Measurements from ENCODE around the gene DISC1. TPM values are rescaled to one million over a fixed set of nuclear protein-coding genes. Genes with fewer than 3 reads are reported as not detected.

The DISC1 gene
- total and polyA plus RNA-seq, 4 experiments from 2014 or later: 1.9 to 18.0 (median 10.0) TPM

DNA sequence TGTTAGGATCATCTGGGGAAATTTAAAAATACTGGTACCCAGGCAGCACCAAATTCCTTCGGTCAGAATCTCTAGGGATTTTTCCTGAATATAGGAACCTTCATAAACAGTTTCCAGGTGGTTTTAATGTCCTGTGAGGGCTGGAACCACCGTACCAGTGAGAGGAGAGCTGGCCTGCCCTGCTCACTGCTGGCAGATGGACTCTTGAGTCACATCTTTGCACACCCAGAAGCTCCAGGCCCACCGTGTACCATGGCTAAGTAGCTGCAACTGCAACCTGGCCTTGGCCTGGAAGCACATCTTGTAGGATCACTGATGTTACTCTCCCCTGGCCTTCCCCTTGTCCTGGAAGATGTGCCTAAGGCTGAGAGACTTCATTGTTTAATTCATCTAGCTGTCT lies 181.5 kb downstream of the DISC1 start:
- Mint-ChIP-seq H3K9me3 (no peaks in the 10 kb centered on the region), H3K4me1 (peaks cover 0 to 3% (median 0%) of the 10 kb centered on the region in 4 donors), H3K4me3 (no peak overlapping the region), H3K27me3 (no peaks in the 10 kb centered on the region), H3K27ac (no peak overlapping the region), H3K36me3 (peaks cover 34 to 43% of the 10 kb centered on the region in 2 donors)
- intact Hi-C loops (cut with micrococcal nuclease): no loop called here
- H3K9me3 ChIP-seq (ENCODE audit: control insufficient read depth in 1 of 2, low read length in 2 of 2): no peaks in the 10 kb centered on the region
- no peak overlapping the region for H3K27ac ChIP-seq (ENCODE audit: low read depth, low read length)
- POLR2A ChIA-PET (ENCODE audit: partially characterized antibody): no interaction called here
- DNase-seq: no peak
- no peaks in the 10 kb centered on the region for H3K27me3 ChIP-seq (ENCODE audit: insufficient read depth, low read length)
- H3K4me1 ChIP-seq (ENCODE audit: insufficient read depth, low read length): no peaks in the 10 kb centered on the region
- CTCF ChIA-PET (ENCODE audit: partially characterized antibody): no interaction called here
- no peaks in the 10 kb centered on the region for H3K36me3 ChIP-seq (ENCODE audit: insufficient read depth, low read length)
- H3K4me3 ChIP-seq (ENCODE audit: low read length in 2 of 2): no peak overlapping the region

- no peak overlapping the region for H3K4me3 ChIP-seq (ENCODE audit: low read length in 2 of 2)
- peaks cover 0 to 3% (median under 1%) of the 10 kb centered on the region in 4 donors for H3K4me1 Mint-ChIP-seq
- H3K4me3 Mint-ChIP-seq: no peak overlapping the region
- H3K27me3 ChIP-seq (ENCODE audit: insufficient read depth, low read length): no peaks in the 10 kb centered on the region
- no peak overlapping the region for H3K27ac Mint-ChIP-seq
- no peak for DNase-seq
- H3K36me3 Mint-ChIP-seq: peaks cover 42 to 49% of the 10 kb centered on the region in 2 donors
- H3K9me3 ChIP-seq (ENCODE audit: control insufficient read depth in 1 of 2, low read length in 2 of 2): no peaks in the 10 kb centered on the region
- intact Hi-C loops (cut with micrococcal nuclease): no loop called here
- no peaks in the 10 kb centered on the region for H3K4me1 ChIP-seq (ENCODE audit: insufficient read depth, low read length)
- no peak overlapping the region for H3K27ac ChIP-seq (ENCODE audit: low read depth, low read length)
- no peaks in the 10 kb centered on the region for H3K36me3 ChIP-seq (ENCODE audit: insufficient read depth, low read length)
- H3K27me3 Mint-ChIP-seq: no peaks in the 10 kb centered on the region
- ChIA-PET CTCF (ENCODE audit: partially characterized antibody) (no interaction called here), POLR2A (ENCODE audit: partially characterized antibody) (no interaction called here)
- H3K9me3 Mint-ChIP-seq: no peaks in the 10 kb centered on the region
Observed at GRCh38 chr1:231808990-231809389, 182.4 kb downstream of the DISC1 start.

DNA sequence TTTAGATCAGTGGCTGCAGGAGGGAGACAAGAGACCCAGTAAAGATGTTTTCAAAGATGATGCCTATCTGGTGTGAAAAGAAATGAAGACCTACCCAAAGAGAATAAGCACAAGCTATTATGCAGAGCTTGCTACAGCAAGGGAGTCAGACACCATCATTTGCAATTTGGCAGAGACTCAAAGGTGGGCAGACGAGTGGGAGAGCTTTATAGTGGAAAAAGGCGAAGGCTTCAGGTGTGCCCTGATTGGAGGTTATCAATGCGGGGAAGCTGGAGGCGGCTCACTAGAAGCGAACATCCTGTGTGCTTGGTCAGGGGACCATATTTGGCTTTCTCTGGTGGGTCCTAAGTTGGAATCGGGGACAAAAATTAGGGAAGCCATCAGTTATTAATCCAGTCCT lies 183.8 kb downstream of the DISC1 start:
- Mint-ChIP-seq H3K4me1 (peaks cover 0 to 3% (median under 1%) of the 10 kb centered on the region in 4 donors), H3K27ac (no peak overlapping the region), H3K27me3 (no peaks in the 10 kb centered on the region), H3K9me3 (no peaks in the 10 kb centered on the region), H3K36me3 (peaks cover 39 to 41% of the 10 kb centered on the region in 2 donors), H3K4me3 (no peak overlapping the region)
- Histone ChIP-seq H3K4me3 (ENCODE audit: low read length in 2 of 2) (no peak overlapping the region), H3K36me3 (ENCODE audit: insufficient read depth, low read length) (no peaks in the 10 kb centered on the region), H3K27ac (ENCODE audit: low read depth, low read length) (no peak overlapping the region), H3K27me3 (ENCODE audit: insufficient read depth, low read length) (no peaks in the 10 kb centered on the region), H3K4me1 (ENCODE audit: insufficient read depth, low read length) (no peaks in the 10 kb centered on the region), H3K9me3 (ENCODE audit: control insufficient read depth in 1 of 2, low read length in 2 of 2) (no peaks in the 10 kb centered on the region)
- intact Hi-C loops (cut with micrococcal nuclease): no loop called here
- DNase-seq: no peak
- ChIA-PET CTCF (ENCODE audit: partially characterized antibody) (no interaction called here), POLR2A (ENCODE audit: partially characterized antibody) (no interaction called here)

DNA sequence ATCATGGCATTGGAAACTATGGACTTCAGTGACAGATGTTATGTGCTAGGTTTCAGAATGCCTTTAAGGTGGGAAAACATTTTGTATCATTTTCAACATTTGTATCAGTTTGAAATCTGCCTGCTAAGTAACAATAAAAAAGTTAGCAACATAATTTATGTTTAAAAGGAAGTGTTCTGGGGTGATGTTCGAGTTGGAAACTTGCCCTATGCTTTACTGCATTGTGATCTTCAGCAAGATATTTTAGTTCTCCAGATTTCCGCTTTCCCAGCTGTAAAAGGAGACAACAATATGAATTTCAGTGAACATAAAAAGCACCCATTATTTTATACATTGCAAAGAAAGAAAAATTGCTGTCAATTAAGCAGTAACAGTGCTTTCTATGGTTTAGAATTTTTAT lies 187.4 kb downstream of the DISC1 start:
- peaks cover 0 to 1% (median under 1%) of the 10 kb centered on the region in 4 donors for H3K4me1 Mint-ChIP-seq
- DNase-seq: no peak
- H3K9me3 Mint-ChIP-seq: no peaks in the 10 kb centered on the region
- no peaks in the 10 kb centered on the region for H3K36me3 ChIP-seq (ENCODE audit: insufficient read depth, low read length)
- H3K27me3 Mint-ChIP-seq: no peaks in the 10 kb centered on the region
- no peak overlapping the region for H3K27ac ChIP-seq (ENCODE audit: low read depth, low read length)
- H3K36me3 Mint-ChIP-seq: peaks cover 51 to 60% of the 10 kb centered on the region in 2 donors
- no peak overlapping the region for H3K27ac Mint-ChIP-seq
- ChIA-PET CTCF (ENCODE audit: partially characterized antibody) (no interaction called here), POLR2A (ENCODE audit: partially characterized antibody) (no interaction called here)
- no peaks in the 10 kb centered on the region for H3K9me3 ChIP-seq (ENCODE audit: control insufficient read depth in 1 of 2, low read length in 2 of 2)
- no peaks in the 10 kb centered on the region for H3K4me1 ChIP-seq (ENCODE audit: insufficient read depth, low read length)
- H3K4me3 ChIP-seq (ENCODE audit: low read length in 2 of 2): no peak overlapping the region
- H3K27me3 ChIP-seq (ENCODE audit: insufficient read depth, low read length): no peaks in the 10 kb centered on the region
- intact Hi-C loops (cut with micrococcal nuclease): no loop called here
- H3K4me3 Mint-ChIP-seq: no peak overlapping the region

DNA sequence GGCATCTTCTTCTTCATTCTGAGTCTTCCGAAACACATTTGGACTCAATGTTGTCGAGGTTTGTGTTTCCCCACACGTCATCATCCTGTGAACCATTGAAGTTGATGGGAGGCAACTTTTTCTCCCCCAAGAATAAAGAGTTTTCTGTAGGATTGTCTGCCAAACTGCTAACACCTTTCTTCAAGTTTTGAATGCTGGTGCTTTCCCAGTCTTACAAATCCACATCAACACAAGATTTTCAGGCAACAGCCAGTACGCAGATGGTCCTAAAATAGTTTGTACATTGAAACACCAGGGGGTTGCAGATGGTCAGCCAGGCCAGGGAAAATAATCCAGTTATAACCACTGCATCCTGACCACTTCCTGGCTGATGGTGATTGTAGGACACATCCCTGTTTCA lies 187.9 kb downstream of the DISC1 start:
- no peak overlapping the region for H3K4me3 ChIP-seq (ENCODE audit: low read length in 2 of 2)
- Mint-ChIP-seq H3K4me1 (peaks cover 0 to 1% (median under 1%) of the 10 kb centered on the region in 4 donors), H3K4me3 (no peak overlapping the region), H3K27me3 (no peaks in the 10 kb centered on the region), H3K27ac (no peak overlapping the region), H3K36me3 (peaks cover 56 to 63% of the 10 kb centered on the region in 2 donors), H3K9me3 (no peaks in the 10 kb centered on the region)
- ChIA-PET CTCF (ENCODE audit: partially characterized antibody) (no interaction called here), POLR2A (ENCODE audit: partially characterized antibody) (no interaction called here)
- no peak overlapping the region for H3K27ac ChIP-seq (ENCODE audit: low read depth, low read length)
- H3K9me3 ChIP-seq (ENCODE audit: control insufficient read depth in 1 of 2, low read length in 2 of 2): no peaks in the 10 kb centered on the region
- intact Hi-C loops (cut with micrococcal nuclease): no loop called here
- no peaks in the 10 kb centered on the region for H3K36me3 ChIP-seq (ENCODE audit: insufficient read depth, low read length)
- H3K4me1 ChIP-seq (ENCODE audit: insufficient read depth, low read length): no peaks in the 10 kb centered on the region
- no peaks in the 10 kb centered on the region for H3K27me3 ChIP-seq (ENCODE audit: insufficient read depth, low read length)
- no peak for DNase-seq

DNA sequence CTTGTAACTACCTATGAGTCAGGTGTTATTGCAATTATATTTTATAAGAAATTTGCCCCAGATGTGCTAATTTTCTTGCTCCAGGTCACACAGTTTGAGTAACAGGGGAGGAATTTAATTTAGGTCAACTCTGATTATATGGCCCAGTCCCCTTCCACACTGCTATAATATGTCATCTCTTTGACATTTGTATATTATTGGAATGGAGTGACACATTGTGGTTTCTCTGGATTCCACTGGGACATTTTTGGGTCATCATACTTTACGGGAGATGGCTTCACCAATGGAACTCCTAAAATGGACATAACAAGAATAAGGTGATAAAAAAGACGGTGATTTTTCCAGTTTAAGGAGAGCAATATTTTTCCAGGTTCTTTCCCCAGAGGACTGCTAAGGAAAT lies 191.2 kb downstream of the DISC1 start:
- no peak for DNase-seq
- intact Hi-C loops (cut with micrococcal nuclease): no loop called here
- Mint-ChIP-seq H3K27me3 (no peaks in the 10 kb centered on the region), H3K9me3 (no peaks in the 10 kb centered on the region), H3K36me3 (peaks cover 55 to 69% of the 10 kb centered on the region in 2 donors), H3K4me3 (no peak overlapping the region), H3K27ac (no peak overlapping the region), H3K4me1 (peaks cover 0 to 1% (median under 1%) of the 10 kb centered on the region in 4 donors)
- CTCF ChIA-PET (ENCODE audit: partially characterized antibody): no interaction called here
- Histone ChIP-seq H3K27ac (ENCODE audit: low read depth, low read length) (no peak overlapping the region), H3K9me3 (ENCODE audit: control insufficient read depth in 1 of 2, low read length in 2 of 2) (no peaks in the 10 kb centered on the region), H3K4me3 (ENCODE audit: low read length in 2 of 2) (no peak overlapping the region), H3K27me3 (ENCODE audit: insufficient read depth, low read length) (no peaks in the 10 kb centered on the region), H3K4me1 (ENCODE audit: insufficient read depth, low read length) (no peaks in the 10 kb centered on the region), H3K36me3 (ENCODE audit: insufficient read depth, low read length) (no peaks in the 10 kb centered on the region)
- POLR2A ChIA-PET (ENCODE audit: partially characterized antibody): no interaction called here

GRCh38 chr1:231818337-231818736 lies 191.7 kb downstream of the DISC1 start:
- Histone ChIP-seq H3K27ac (ENCODE audit: low read depth, low read length) (no peak overlapping the region), H3K4me3 (ENCODE audit: low read length in 2 of 2) (no peak overlapping the region), H3K9me3 (ENCODE audit: control insufficient read depth in 1 of 2, low read length in 2 of 2) (no peaks in the 10 kb centered on the region), H3K36me3 (ENCODE audit: insufficient read depth, low read length) (no peaks in the 10 kb centered on the region), H3K4me1 (ENCODE audit: insufficient read depth, low read length) (no peaks in the 10 kb centered on the region), H3K27me3 (ENCODE audit: insufficient read depth, low read length) (no peaks in the 10 kb centered on the region)
- intact Hi-C loops (cut with micrococcal nuclease): no loop called here
- Mint-ChIP-seq H3K4me1 (peaks cover 0 to 1% (median under 1%) of the 10 kb centered on the region in 4 donors), H3K9me3 (no peaks in the 10 kb centered on the region), H3K4me3 (no peak overlapping the region), H3K36me3 (peaks cover 51 to 69% of the 10 kb centered on the region in 2 donors), H3K27me3 (no peaks in the 10 kb centered on the region), H3K27ac (no peak overlapping the region)
- ChIA-PET CTCF (ENCODE audit: partially characterized antibody) (no interaction called here), POLR2A (ENCODE audit: partially characterized antibody) (no interaction called here)
- no peak for DNase-seq

GRCh38 chr1:231821281-231821680 lies 194.7 kb downstream of the DISC1 start:
- intact Hi-C loops (cut with micrococcal nuclease): no loop called here
- no peaks in the 10 kb centered on the region for H3K27me3 Mint-ChIP-seq
- peaks cover 58 to 73% of the 10 kb centered on the region in 2 donors for H3K36me3 Mint-ChIP-seq
- H3K9me3 ChIP-seq (ENCODE audit: control insufficient read depth in 1 of 2, low read length in 2 of 2): no peaks in the 10 kb centered on the region
- no peak overlapping the region for H3K4me3 Mint-ChIP-seq
- H3K4me1 Mint-ChIP-seq: peaks cover 0 to 1% (median 0%) of the 10 kb centered on the region in 4 donors
- no peak overlapping the region for H3K4me3 ChIP-seq (ENCODE audit: low read length in 2 of 2)
- H3K9me3 Mint-ChIP-seq: no peaks in the 10 kb centered on the region
- H3K4me1 ChIP-seq (ENCODE audit: insufficient read depth, low read length): no peaks in the 10 kb centered on the region
- CTCF ChIA-PET (ENCODE audit: partially characterized antibody): no interaction called here
- H3K27ac Mint-ChIP-seq: no peak overlapping the region
- H3K36me3 ChIP-seq (ENCODE audit: insufficient read depth, low read length): no peaks in the 10 kb centered on the region
- no peak overlapping the region for H3K27ac ChIP-seq (ENCODE audit: low read depth, low read length)
- no peaks in the 10 kb centered on the region for H3K27me3 ChIP-seq (ENCODE audit: insufficient read depth, low read length)
- POLR2A ChIA-PET (ENCODE audit: partially characterized antibody): no interaction called here
- DNase-seq: no peak

Data from CD4-positive, alpha-beta memory T cell (primary cell).